Embryonic facial prominence (tissue), 1 donor: ENCODE data around the gene CREB3.

Experiments used
- DNase-seq: peaks from one replicate; pipeline ENCODE4 v3.0.0-alpha.2; 2016; ENCODE audit errors: extremely low spot score

CREB3 gene

GRCh38 chr9:35732185-35732799, at the start of gene CREB3, which contains the start of gene TLN1:
Gene CREB3, plus strand, starts transcription at chr9:35732666. Its CDS starts 107 bp downstream, at chr9:35732773.
Gene TLN1, minus strand, starts transcription at chr9:35732195. Its CDS starts 6,501 bp downstream, at chr9:35725694.
- DNase-seq, result peak; percentile 91

GRCh38 chr9:35683323-35683722, 49.1 kb upstream of the CREB3 start:
- no peak for DNase-seq

- no peak for DNase-seq
Observed at GRCh38 chr9:35684921-35685320, 47.5 kb upstream of the CREB3 start.

- no peak for DNase-seq
Observed at GRCh38 chr9:35685506-35685905, 47.0 kb upstream of the CREB3 start.

GRCh38 chr9:35686222-35687203, 46.0 kb upstream of the CREB3 start:
- no peak for DNase-seq

- no peak for DNase-seq
Observed at GRCh38 chr9:35687306-35687705, 45.2 kb upstream of the CREB3 start.

GRCh38 chr9:35687972-35688557, 44.4 kb upstream of the CREB3 start:
- DNase-seq, result no peak

GRCh38 chr9:35688558-35689541, 43.6 kb upstream of the CREB3 start:
- no peak for DNase-seq

- no peak for DNase-seq
Observed at GRCh38 chr9:35689542-35690293, 42.7 kb upstream of the CREB3 start, which contains the start of gene TPM2. Gene TPM2, minus strand, starts transcription at chr9:35689925. Its CDS starts 108 bp downstream, at chr9:35689817.

- no peak for DNase-seq
Observed at GRCh38 chr9:35690294-35690613, 42.2 kb upstream of the CREB3 start.

GRCh38 chr9:35690614-35691333, 41.7 kb upstream of the CREB3 start:
- peak; percentile 31 for DNase-seq

- DNase-seq, result no peak
Observed at GRCh38 chr9:35691334-35691650, 41.2 kb upstream of the CREB3 start.

- no peak for DNase-seq
Observed at GRCh38 chr9:35691757-35692301, 40.6 kb upstream of the CREB3 start.

- DNase-seq, result no peak
Observed at GRCh38 chr9:35695943-35696401, 36.5 kb upstream of the CREB3 start.

GRCh38 chr9:35696520-35697215, 35.8 kb upstream of the CREB3 start:
- DNase-seq, result no peak

- DNase-seq, result no peak
Observed at GRCh38 chr9:35697486-35697885, 35.0 kb upstream of the CREB3 start.

GRCh38 chr9:35698231-35698630, 34.2 kb upstream of the CREB3 start:
- no peak for DNase-seq

GRCh38 chr9:35700031-35700430, 32.4 kb upstream of the CREB3 start:
- DNase-seq, result no peak

- DNase-seq, result no peak
Observed at GRCh38 chr9:35700942-35701341, 31.5 kb upstream of the CREB3 start.
